Trophoblast cell (in vitro differentiated cells and primary cell): ENCODE measurements around the gene RPL10.

Source experiments
- DNase-seq, 2 donors: peaks; one replicate each; pipeline ENCODE4 v3.0.0-alpha.2; 2016
- H2AFZ ChIP-seq: 2 replicates; pipeline ENCODE4 v1.6.1; 2013; ENCODE audit warnings: low read length, moderate library complexity, mild to moderate bottlenecking; ENCODE audit not compliant: insufficient read depth, poor library complexity
- H2AK5ac ChIP-seq: 2 replicates; pipeline ENCODE4 v1.6.1; 2013; ENCODE audit warnings: mild to moderate bottlenecking, low read length
- H2BK120ac ChIP-seq: 2 replicates; pipeline ENCODE4 v1.6.1; 2013; ENCODE audit warnings: low read length, mild to moderate bottlenecking, moderate library complexity; ENCODE audit not compliant: insufficient read depth, poor library complexity
- H2BK12ac ChIP-seq: 2 replicates; pipeline ENCODE4 v1.6.1; 2013; ENCODE audit warnings: mild to moderate bottlenecking, low read length, moderate library complexity
- H2BK5ac ChIP-seq: 2 replicates; pipeline ENCODE4 v1.6.1; 2013; ENCODE audit warnings: low read length, low read depth, moderate library complexity, mild to moderate bottlenecking; ENCODE audit not compliant: poor library complexity
- H3K14ac ChIP-seq: 2 replicates; pipeline ENCODE4 v1.6.1; 2013; ENCODE audit warnings: mild to moderate bottlenecking, low read length
- H3K18ac ChIP-seq: 2 replicates; pipeline ENCODE4 v1.6.1; 2013; ENCODE audit warnings: mild to moderate bottlenecking, low read length
- H3K23ac ChIP-seq: 2 replicates; pipeline ENCODE4 v1.6.1; 2013; ENCODE audit warnings: low read length
- H3K27ac ChIP-seq: 2 replicates; pipeline ENCODE4 v1.5.1; 2013; ENCODE audit warnings: low read depth, mild to moderate bottlenecking, inconsistent platforms, low read length, moderate library complexity
- H3K27me3 ChIP-seq: 2 replicates; pipeline ENCODE4 v1.6.1; 2013; ENCODE audit warnings: inconsistent platforms, mild to moderate bottlenecking, low read length, moderate library complexity; ENCODE audit not compliant: insufficient read depth
- H3K36me3 ChIP-seq, 2 experiments: 1 replicate in 1 of 2; 2 replicates in 1 of 2; pipeline ENCODE4 v1.6.1; 2013; ENCODE audit warnings: low read length in 2 of 2, mild to moderate bottlenecking in 2 of 2, moderate library complexity in 1 of 2; ENCODE audit not compliant: insufficient read depth in 2 of 2, control insufficient read depth in 1 of 2
- H3K4ac ChIP-seq: 2 replicates; pipeline ENCODE4 v1.6.1; 2013; ENCODE audit warnings: low read depth, mild to moderate bottlenecking, low read length, moderate library complexity
- H3K4me1 ChIP-seq, 2 experiments: 1 replicate in 1 of 2; 2 replicates in 1 of 2; pipeline ENCODE4 v1.6.1; 2013; ENCODE audit warnings: low read length in 2 of 2, mild to moderate bottlenecking in 2 of 2, moderate library complexity in 1 of 2; ENCODE audit not compliant: insufficient read depth in 2 of 2, control insufficient read depth in 1 of 2
- H3K4me2 ChIP-seq: 2 replicates; pipeline ENCODE4 v1.6.1; 2013; ENCODE audit warnings: inconsistent platforms, mild to moderate bottlenecking, low read length, moderate library complexity
- H3K4me3 ChIP-seq: 2 replicates; pipeline ENCODE4 v1.5.1; 2013; ENCODE audit warnings: mild to moderate bottlenecking, low read depth, low read length, inconsistent platforms
- H3K79me1 ChIP-seq: one replicate; pipeline ENCODE4 v1.6.1; 2013; ENCODE audit warnings: low read length
- H3K79me2 ChIP-seq: 2 replicates; pipeline ENCODE4 v1.6.1; 2013; ENCODE audit warnings: low read length, mild to moderate bottlenecking; ENCODE audit not compliant: control insufficient read depth, insufficient read depth, poor library complexity
- H3K9ac ChIP-seq: 2 replicates; pipeline ENCODE4 v1.6.1; 2013; ENCODE audit warnings: mild to moderate bottlenecking, low read length
- H3K9me3 ChIP-seq: 2 replicates; pipeline ENCODE4 v1.6.1; 2013; ENCODE audit warnings: low read depth, mild to moderate bottlenecking, control low read depth, inconsistent platforms, low read length; ENCODE audit not compliant: insufficient read depth
- H4K12ac ChIP-seq: 2 replicates; pipeline ENCODE4 v1.6.1; 2013; ENCODE audit warnings: low read depth, mild to moderate bottlenecking, low read length, moderate library complexity
- H4K8ac ChIP-seq: 2 replicates; pipeline ENCODE4 v1.6.1; 2013; ENCODE audit warnings: low read depth, mild to moderate bottlenecking, low read length, moderate library complexity
- H4K91ac ChIP-seq: one replicate; pipeline ENCODE4 v1.6.1; 2013; ENCODE audit warnings: low read depth, mild to moderate bottlenecking, low read length, moderate library complexity
- whole genome bisulfite sequencing: extraction: QIAGEN DNeasy Blood & Tissue Kit; methylation state at CpG from one replicate; pipeline ENCODE4 v1.1.7; 2013; ENCODE audit warnings: missing lambda C conversion rate; ENCODE audit not compliant: insufficient read length, insufficient coverage; ENCODE audit errors: extremely low coverage; 5-methylcytosine and 5-hydroxymethylcytosine counted together

The RPL10 gene

GRCh38 chrX:154378059-154378798 is 19.9 kb upstream of the RPL10 start:
- Histone ChIP-seq H2BK12ac (peak overlapping the region; percentile 9), H3K27me3 (no peaks in the 10 kb centered on the region), H3K4me3 (peak overlapping the region; percentile 67), H2AK5ac (peak overlapping the region; percentile 84), H2BK5ac (peak overlapping the region; percentile 87), H4K8ac (peak overlapping the region; percentile 89), H3K4ac (peak overlapping the region; percentile 81), H3K9me3 (no peaks in the 10 kb centered on the region), H2BK120ac (peak overlapping the region; percentile 62), H3K79me1 (peaks cover 24% of the 10 kb centered on the region), H3K14ac (peak overlapping the region; percentile 90), H4K12ac (peak overlapping the region; percentile 97), H3K23ac (no peak overlapping the region), H3K9ac (peak overlapping the region; percentile 87), H3K36me3 (peaks cover 7 to 15% of the 10 kb centered on the region in 2 experiments), H3K27ac (peak overlapping the region; percentile 94), H3K18ac (peak overlapping the region; percentile 91), H3K4me2 (peak overlapping the region; percentile 96), H2AFZ (peak overlapping the region; percentile 71), H3K79me2 (peaks cover 27% of the 10 kb centered on the region), H4K91ac (peak overlapping the region; percentile 84), H3K4me1 (peaks cover 14 to 21% of the 10 kb centered on the region in 2 experiments)
- DNase-seq, result no peak
- no CpG with 5 or more reads among the region's 79 CpGs for WGBS

GRCh38 chrX:154378799-154379568 is 19.2 kb upstream of the RPL10 start, which contains the start of gene EMD:
Gene EMD, plus strand, starts transcription at chrX:154379295. Its CDS starts 190 bp downstream, at chrX:154379485.
- H2BK5ac ChIP-seq, result peak within 1 kb of the TSS; percentile 87
- H3K4me3 ChIP-seq, result peak within 1 kb of the TSS; percentile 93
- peaks cover 7 to 15% of the 10 kb centered on the region in 2 experiments for H3K36me3 ChIP-seq
- H3K9me3 ChIP-seq, result no peaks in the 10 kb centered on the region
- peak within 1 kb of the TSS; percentile 88 for H2AK5ac ChIP-seq
- peak within 1 kb of the TSS; percentile 96 for H3K4me2 ChIP-seq
- H4K91ac ChIP-seq, result peak within 1 kb of the TSS; percentile 90
- peaks cover 20% of the 10 kb centered on the region for H3K79me1 ChIP-seq
- no peaks in the 10 kb centered on the region for H3K27me3 ChIP-seq
- peak within 1 kb of the TSS; percentile 81 for H3K4ac ChIP-seq
- H3K9ac ChIP-seq, result peak within 1 kb of the TSS; percentile 97
- H3K79me2 ChIP-seq, result peaks cover 23% of the 10 kb centered on the region
- peak within 1 kb of the TSS; percentile 93 for H3K14ac ChIP-seq
- H3K23ac ChIP-seq, result no peak within 1 kb of the TSS
- peak within 1 kb of the TSS; percentile 94 for H3K27ac ChIP-seq
- DNase-seq, result peak; percentile 95 to 96
- peak within 1 kb of the TSS; percentile 89 for H2AFZ ChIP-seq
- H3K4me1 ChIP-seq, result peaks cover 14 to 18% of the 10 kb centered on the region in 2 experiments
- H3K18ac ChIP-seq, result peak within 1 kb of the TSS; percentile 97
- peak within 1 kb of the TSS; percentile 85 for H2BK120ac ChIP-seq
- H4K8ac ChIP-seq, result peak within 1 kb of the TSS; percentile 91
- WGBS, result no CpG with 5 or more reads among the region's 103 CpGs
- H2BK12ac ChIP-seq, result no peak within 1 kb of the TSS
- peak within 1 kb of the TSS; percentile 97 for H4K12ac ChIP-seq

- no CpG with 5 or more reads among the region's 38 CpGs for WGBS
- no peak for DNase-seq
Measured at GRCh38 chrX:154379569-154379951, 18.6 kb upstream of the RPL10 start.

GRCh38 chrX:154380153-154380552 is 18.0 kb upstream of the RPL10 start:
- WGBS, result no CpG with 5 or more reads among the region's 13 CpGs
- Histone ChIP-seq H3K27ac (no peak overlapping the region), H2AFZ (no peak overlapping the region)

More at GRCh38 chrX:154379569-154379951, 18.6 kb upstream of the RPL10 start:
- Histone ChIP-seq H3K4ac (peak overlapping the region; percentile 72), H2BK5ac (peak overlapping the region; percentile 73), H4K12ac (peak overlapping the region; percentile 86), H3K18ac (peak overlapping the region; percentile 97), H3K14ac (peak overlapping the region; percentile 93), H2BK12ac (no peak overlapping the region), H3K79me1 (peaks cover 16% of the 10 kb centered on the region), H3K27ac (peak overlapping the region; percentile 92), H3K9me3 (no peaks in the 10 kb centered on the region), H2BK120ac (peak overlapping the region; percentile 85), H3K23ac (no peak overlapping the region), H2AFZ (peak overlapping the region; percentile 89), H3K79me2 (peaks cover 20% of the 10 kb centered on the region), H2AK5ac (peak overlapping the region; percentile 77), H3K36me3 (peaks cover 7 to 15% of the 10 kb centered on the region in 2 experiments), H3K27me3 (no peaks in the 10 kb centered on the region), H3K4me1 (peaks cover 14 to 16% of the 10 kb centered on the region in 2 experiments), H4K91ac (peak overlapping the region; percentile 90), H4K8ac (peak overlapping the region; percentile 91), H3K9ac (peak overlapping the region; percentile 97), H3K4me3 (peak overlapping the region; percentile 93), H3K4me2 (peak overlapping the region; percentile 89)

More at GRCh38 chrX:154380153-154380552, 18.0 kb upstream of the RPL10 start:
- Histone ChIP-seq H3K79me1 (peaks cover 13% of the 10 kb centered on the region), H3K23ac (no peak overlapping the region), H3K27me3 (no peaks in the 10 kb centered on the region), H2BK120ac (no peak overlapping the region), H2AK5ac (peak overlapping the region; percentile 88), H3K4me1 (peaks cover 12 to 13% of the 10 kb centered on the region in 2 experiments), H3K4me3 (peak overlapping the region; percentile 93), H3K4ac (peak overlapping the region; percentile 72), H2BK5ac (peak overlapping the region; percentile 5), H3K4me2 (peak overlapping the region; percentile 89), H4K12ac (peak overlapping the region; percentile 65), H3K79me2 (peaks cover 16% of the 10 kb centered on the region), H3K9ac (peak overlapping the region; percentile 97), H3K9me3 (no peaks in the 10 kb centered on the region), H4K8ac (no peak overlapping the region), H3K18ac (peak overlapping the region; percentile 97), H3K36me3 (peaks cover 7 to 15% of the 10 kb centered on the region in 2 experiments), H4K91ac (peak overlapping the region; percentile 90), H3K14ac (peak overlapping the region; percentile 93), H2BK12ac (no peak overlapping the region)
- no peak for DNase-seq
